GM12892 (cell line): ENCODE results near the gene TCF7L1.

Source experiments
- POLR2A ChIP-seq: IDR thresholded peaks from 2 replicates; pipeline ENCODE4 v1.6.1; 2011; ENCODE audit warnings: low read depth, low read length, control low read depth
- POLR2AphosphoS5 ChIP-seq: IDR thresholded peaks from 2 replicates; pipeline ENCODE4 v1.6.1; 2011; ENCODE audit warnings: low read depth, low read length, control low read depth

GRCh38 chr2:85171916-85172315, 38.7 kb downstream of the TCF7L1 start:
- TF ChIP-seq POLR2A (no peak), POLR2AphosphoS5 (no peak)
